ENCODE measurements around the gene PACRG. TPM values are rescaled to one million over a fixed set of nuclear protein-coding genes. Genes with fewer than 3 reads are reported as not detected.

The PACRG gene
- polyA plus RNA-seq, 2 of the 4 experiments (the other 2 are of a cell fraction): 0.14 to 0.30 TPM

- no peak for TF ChIP-seq RARB (CRISPR knock-in tag; IDR thresholded peaks at IDR 0.05)
- TF ChIP-seq FOXS1 (CRISPR knock-in tag; IDR thresholded peaks at IDR 0.05): no peak
These were observed 465.6 kb downstream of the PACRG start (continued) for GRCh38 chr6:163193326-163193725.

DNA sequence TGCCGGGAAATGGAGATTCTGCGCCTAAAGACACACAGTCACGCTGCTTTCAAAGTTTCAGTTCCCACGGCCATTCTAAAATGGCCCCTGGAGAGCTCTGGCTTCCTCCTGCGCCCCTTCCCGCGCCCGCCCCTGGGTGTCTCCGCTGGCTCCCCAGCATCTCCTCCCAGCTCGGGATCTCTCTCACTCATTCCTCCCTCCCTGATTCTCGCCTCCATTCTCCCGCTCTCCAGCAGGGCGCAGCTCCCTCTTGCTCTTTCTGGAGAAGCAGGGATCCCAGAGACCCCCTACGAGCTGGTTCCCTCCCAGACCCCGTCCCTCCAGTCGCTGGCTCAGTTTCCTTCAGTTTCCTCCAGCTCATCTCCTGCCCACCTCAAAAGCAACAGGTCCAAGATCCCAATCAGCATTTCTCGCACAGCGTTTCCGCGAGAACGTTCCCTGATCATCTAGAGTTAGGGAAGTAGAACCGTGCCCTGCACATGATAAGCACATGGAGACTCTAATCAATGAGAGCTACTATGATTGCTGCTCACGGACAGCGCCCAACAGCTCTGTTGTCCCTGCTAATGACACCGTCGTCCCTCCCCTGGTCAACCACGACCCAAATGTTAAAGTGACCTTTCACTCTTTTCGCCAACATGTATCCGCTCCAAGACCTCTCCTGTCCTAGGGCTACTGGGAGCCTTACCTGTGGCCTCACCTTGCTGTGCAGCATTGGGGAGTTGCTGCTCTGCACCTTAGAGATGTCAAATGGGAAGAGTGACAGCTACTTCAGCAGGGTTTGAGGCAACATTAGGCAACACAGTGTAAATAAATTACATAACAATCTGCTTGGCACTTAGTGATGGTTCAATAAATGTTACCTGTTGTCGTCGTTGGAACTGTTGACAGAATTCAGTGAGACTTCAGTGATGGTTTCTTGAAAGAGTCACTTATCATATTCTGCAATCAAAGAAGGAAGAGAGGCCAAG is 468.2 kb downstream of the PACRG start:
- ChIA-PET CTCF (no interaction called here), POLR2A (no interaction called here)
- H3K4me2 ChIP-seq: no peak overlapping the region
- no peak for ATAC-seq
- DNase-seq (ENCODE audit: low read depth in 1 of 2, low spot score in 1 of 2): no peak
- FAIRE-seq: no peak
- TF ChIP-seq, protein P1, sequence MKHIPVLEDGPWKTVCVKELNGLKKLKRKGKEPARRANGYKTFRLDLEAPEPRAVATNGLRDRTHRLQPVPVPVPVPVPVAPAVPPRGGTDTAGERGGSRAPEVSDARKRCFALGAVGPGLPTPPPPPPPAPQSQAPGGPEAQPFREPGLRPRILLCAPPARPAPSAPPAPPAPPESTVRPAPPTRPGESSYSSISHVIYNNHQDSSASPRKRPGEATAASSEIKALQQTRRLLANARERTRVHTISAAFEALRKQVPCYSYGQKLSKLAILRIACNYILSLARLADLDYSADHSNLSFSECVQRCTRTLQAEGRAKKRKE (CRISPR knock-in tag; IDR thresholded peaks at IDR 0.05; ENCODE audit: low read depth): no peak
- TF ChIP-seq ZSCAN20 (CRISPR knock-in tag; IDR thresholded peaks at IDR 0.05) (no peak), EHMT2 (IDR thresholded peaks at IDR 0.05; ENCODE audit: low read depth) (no peak), MAZ (IDR thresholded peaks at IDR 0.05; ENCODE audit: borderline replicate concordance, low read depth, low read length) (no peak), NR3C1 (IDR thresholded peaks at IDR 0.05) (no peak), ZNF302 (CRISPR knock-in tag; IDR thresholded peaks at IDR 0.05) (no peak), PBX3 (IDR thresholded peaks at IDR 0.05) (no peak), CHD4 (IDR thresholded peaks at IDR 0.05; ENCODE audit: borderline replicate concordance) (no peak), RAD21 (conservative IDR thresholded peaks at IDR 0.05 in 1 of 2, IDR thresholded peaks at IDR 0.05 in 1 of 2) (no peak), CBX2 (IDR thresholded peaks at IDR 0.05; ENCODE audit: borderline replicate concordance, low read depth) (no peak), NFE2L2 (conservative IDR thresholded peaks at IDR 0.05; ENCODE audit: low read length) (no peak), ZFP36 (IDR thresholded peaks at IDR 0.05; ENCODE audit: borderline replicate concordance, partially characterized antibody) (no peak), E2F6 (IDR thresholded peaks at IDR 0.05; ENCODE audit: borderline replicate concordance, low read depth) (no peak), HES2 (IDR thresholded peaks at IDR 0.05) (no peak), GATA3 (IDR thresholded peaks at IDR 0.05; ENCODE audit: borderline replicate concordance) (no peak), FOXS1 (CRISPR knock-in tag; IDR thresholded peaks at IDR 0.05) (no peak), EP300 (IDR thresholded peaks at IDR 0.05) (no peak)
- TF ChIP-seq, protein P2, sequence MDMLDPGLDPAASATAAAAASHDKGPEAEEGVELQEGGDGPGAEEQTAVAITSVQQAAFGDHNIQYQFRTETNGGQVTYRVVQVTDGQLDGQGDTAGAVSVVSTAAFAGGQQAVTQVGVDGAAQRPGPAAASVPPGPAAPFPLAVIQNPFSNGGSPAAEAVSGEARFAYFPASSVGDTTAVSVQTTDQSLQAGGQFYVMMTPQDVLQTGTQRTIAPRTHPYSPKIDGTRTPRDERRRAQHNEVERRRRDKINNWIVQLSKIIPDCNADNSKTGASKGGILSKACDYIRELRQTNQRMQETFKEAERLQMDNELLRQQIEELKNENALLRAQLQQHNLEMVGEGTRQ (IDR thresholded peaks at IDR 0.05): no peak
- no peaks in the 10 kb centered on the region for H3K4me1 ChIP-seq
- 79% methylated on average over 30 of the region's 31 CpGs for WGBS (ENCODE audit: missing lambda C conversion rate)
- no peak overlapping the region for H3K4me3 ChIP-seq
- no peak overlapping the region for H3K27ac ChIP-seq
- no peaks in the 10 kb centered on the region for H3K9me3 ChIP-seq

DNA sequence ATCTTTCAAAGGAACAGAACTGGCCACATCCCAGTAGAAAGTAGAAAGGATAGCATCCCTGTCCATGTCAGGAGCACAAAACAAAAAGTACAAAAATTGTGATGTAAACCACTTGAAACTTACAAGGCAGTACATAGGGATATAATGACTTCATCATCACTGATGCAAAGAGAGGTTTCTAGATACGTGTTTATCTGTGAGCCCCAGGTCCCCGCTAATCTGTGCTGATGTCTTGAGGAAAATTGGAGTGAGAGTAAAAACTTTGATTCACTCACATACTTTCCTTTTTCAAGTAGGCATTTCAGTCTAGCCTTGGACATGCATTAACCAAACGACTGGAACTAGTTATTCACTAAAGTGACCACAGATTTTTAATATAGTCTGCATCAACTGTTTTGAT is 470.1 kb downstream of the PACRG start:
- Histone ChIP-seq H3K4me3 (no peak overlapping the region), H3K4me1 (no peaks in the 10 kb centered on the region), H3K27ac (no peak overlapping the region), H3K9me3 (no peaks in the 10 kb centered on the region), H3K4me2 (no peak overlapping the region)
- ATAC-seq (no peak), DNase-seq (ENCODE audit: low read depth in 1 of 2, low spot score in 1 of 2) (no peak), FAIRE-seq (no peak)
- CTCF ChIA-PET: no interaction called here
- TF ChIP-seq NPAS2 (CRISPR knock-in tag; IDR thresholded peaks at IDR 0.05; ENCODE audit: borderline replicate concordance) (no peak), RARB (CRISPR knock-in tag; IDR thresholded peaks at IDR 0.05) (no peak), EHMT2 (IDR thresholded peaks at IDR 0.05; ENCODE audit: low read depth) (no peak), CBX2 (IDR thresholded peaks at IDR 0.05; ENCODE audit: borderline replicate concordance, low read depth) (no peak), CEBPB (IDR thresholded peaks at IDR 0.05) (no peak), RAD21 (conservative IDR thresholded peaks at IDR 0.05 in 1 of 2, IDR thresholded peaks at IDR 0.05 in 1 of 2) (no peak), POLR2AphosphoS2 (conservative IDR thresholded peaks at IDR 0.05; ENCODE audit: low read length) (no peak)
- 86% methylated on average over 3 of the region's 3 CpGs for WGBS (ENCODE audit: missing lambda C conversion rate)
- POLR2A ChIA-PET: no interaction called here
